Activated T-cell treated with anti-CD3 and anti-CD28 coated beads for 48 hours (primary cell): ENCODE results near the gene IFT57.

ENCODE experiments used
- DNase-seq: peaks from one replicate; pipeline ENCODE4 v3.0.0-alpha.2; 2020; ENCODE audit warnings: low read depth

Gene IFT57

GRCh38 chr3:108125153-108125543, 97.1 kb downstream of the IFT57 start:
- DNase-seq = no peak

- DNase-seq = peak; percentile 56
Measured at GRCh38 chr3:108124337-108125152, 97.7 kb downstream of the IFT57 start.

- no peak for DNase-seq
Measured at GRCh38 chr3:108123326-108123725, 98.9 kb downstream of the IFT57 start.

GRCh38 chr3:108122276-108122675, 99.9 kb downstream of the IFT57 start:
- no peak for DNase-seq

- DNase-seq = no peak
Measured at GRCh38 chr3:108119398-108120104, 102.7 kb downstream of the IFT57 start.

- DNase-seq = no peak
Measured at GRCh38 chr3:108118038-108118768, 104.0 kb downstream of the IFT57 start.

GRCh38 chr3:108117241-108117775, 104.9 kb downstream of the IFT57 start:
- no peak for DNase-seq

- no peak for DNase-seq
Measured at GRCh38 chr3:108114423-108115065, 107.7 kb downstream of the IFT57 start.

- no peak for DNase-seq
Measured at GRCh38 chr3:108113975-108114374, 108.2 kb downstream of the IFT57 start.

GRCh38 chr3:108110934-108111333, 111.3 kb downstream of the IFT57 start:
- DNase-seq = no peak
